B cell (primary cell): Measurements from ENCODE around the gene HNRNPAB. TPM values are rescaled to one million over a fixed set of nuclear protein-coding genes. Genes with fewer than 3 reads are reported as not detected.

Experiments
- ATAC-seq: fragments of 200-7000 bp; cut with Tn5 transposase; one replicate; pipeline ENCODE4 v1.10.0; 2021; ENCODE audit warnings: low read depth, mild to moderate bottlenecking, moderate number of reproducible peaks, moderate library complexity
- CTCF ChIA-PET: fragments of 350-600 bp; sonication (Branson Sonifier 250); formaldehyde crosslinking; loops from one replicate; lab custom pipeline; 2021; ENCODE audit warnings: antibody characterized with exemption, inconsistent platforms; lab: Charles Lee
- POLR2A ChIA-PET: fragments of 350-600 bp; sonication (Branson Sonifier 250); formaldehyde crosslinking; loops from one replicate; lab custom pipeline; 2021; ENCODE audit warnings: antibody characterized with exemption; lab: Charles Lee
- DNase-seq: peaks from one replicate; pipeline ENCODE4 v3.0.0; 2013
- H2AFZ ChIP-seq: 2 replicates; pipeline ENCODE4 v1.6.1; 2012; ENCODE audit warnings: mild to moderate bottlenecking, low read depth, low read length; ENCODE audit not compliant: insufficient read depth, poor library complexity, severe bottlenecking
- H3K27ac ChIP-seq, 2 donors: 1 replicate in 1 of 2; 2 replicates in 1 of 2; pipeline ENCODE4 v1.5.1; 2012 to 2013; ENCODE audit warnings: low read length in 2 of 2, mild to moderate bottlenecking in 2 of 2, moderate library complexity in 1 of 2
- H3K27me3 ChIP-seq, 4 experiments: fragments of 200-600 bp in 1 of 4; sonication (generic) in 1 of 4; replicated peaks in 1 of 4; 1 replicate in 2 of 4; 2 replicates in 2 of 4; pipeline versions ENCODE4 v1.6.1 to v1.7.0; 2013 to 2016; ENCODE audit warnings: low read length in 3 of 4, mild to moderate bottlenecking in 2 of 4, mixed read lengths in 1 of 4, moderate library complexity in 1 of 4; ENCODE audit not compliant: insufficient read depth in 4 of 4, control insufficient read depth in 3 of 4; ENCODE audit errors: control extremely low read depth in 1 of 4
- H3K36me3 ChIP-seq, 2 experiments: replicated peaks in 1 of 2; 1 replicate in 1 of 2; 2 replicates in 1 of 2; pipeline versions ENCODE4 v1.6.1 to v1.7.1; 2013; ENCODE audit warnings: low read length in 1 of 2; ENCODE audit not compliant: insufficient read depth in 2 of 2, control insufficient read depth in 1 of 2; ENCODE audit errors: control extremely low read depth in 1 of 2, extremely low read depth in 1 of 2
- H3K4me1 ChIP-seq, 2 donors: fragments of 200-600 bp in 1 of 2; sonication (generic) in 1 of 2; 1 replicate in 1 of 2; 2 replicates in 1 of 2; pipeline versions ENCODE4 v1.5.1 to v1.6.1; 2013 to 2017; ENCODE audit warnings: low read length in 2 of 2; ENCODE audit not compliant: control insufficient read depth in 2 of 2, insufficient read depth in 2 of 2
- H3K4me2 ChIP-seq: replicated peaks from 2 replicates; pipeline ENCODE3; 2012; ENCODE audit warnings: mild to moderate bottlenecking, low read depth, low read length; ENCODE audit not compliant: poor library complexity, severe bottlenecking
- H3K4me3 ChIP-seq, 5 experiments: fragments of 200-600 bp in 1 of 5; sonication (generic) in 1 of 5; 1 replicate in 3 of 5; 2 replicates in 2 of 5; pipeline versions ENCODE4 v1.5.1 to v1.7.0; 2011 to 2016; ENCODE audit warnings: low read length in 4 of 5, mild to moderate bottlenecking in 4 of 5, low read depth in 2 of 5, control low read depth in 1 of 5, moderate library complexity in 1 of 5; ENCODE audit not compliant: insufficient read depth in 1 of 5; ENCODE audit errors: control extremely low read depth in 1 of 5, extremely low read depth in 1 of 5
- H3K79me2 ChIP-seq: fragments of 200-600 bp; sonication (generic); one replicate; pipeline ENCODE4 v1.6.0; 2016; ENCODE audit warnings: low read length; ENCODE audit not compliant: control insufficient read depth, insufficient read depth
- H3K9ac ChIP-seq: fragments of 200-600 bp; sonication (generic); 2 replicates; pipeline ENCODE4 v1.6.1; 2017; ENCODE audit warnings: mild to moderate bottlenecking, low read length, moderate library complexity
- H3K9me3 ChIP-seq, 3 donors: one replicate each; pipeline versions ENCODE4 v1.6.1 to v1.7.1; 2013; ENCODE audit warnings: low read length in 2 of 3; ENCODE audit not compliant: control insufficient read depth in 2 of 3, insufficient read depth in 1 of 3; ENCODE audit errors: control extremely low read depth in 1 of 3
- H4K20me1 ChIP-seq: 2 replicates; pipeline ENCODE4 v1.6.0; 2012; ENCODE audit warnings: mild to moderate bottlenecking, low read length; ENCODE audit not compliant: insufficient read depth, control insufficient read depth, poor library complexity, severe bottlenecking
- H3K27ac Mint-ChIP-seq: one replicate; pipeline ENCODE4 v1.8.0; 2021; ENCODE audit warnings: mixed read lengths
- H3K27me3 Mint-ChIP-seq: one replicate; pipeline ENCODE4 v1.8.0; 2021; ENCODE audit warnings: mixed read lengths
- H3K4me1 Mint-ChIP-seq: one replicate; pipeline ENCODE4 v1.8.0; 2021; ENCODE audit warnings: mixed read lengths
- H3K4me3 Mint-ChIP-seq: one replicate; pipeline ENCODE4 v1.8.0; 2021; ENCODE audit warnings: mixed read lengths
- H3K9me3 Mint-ChIP-seq: one replicate; pipeline ENCODE4 v1.8.0; 2022; ENCODE audit warnings: mixed read lengths; ENCODE audit not compliant: insufficient read depth
- CTCF ChIP-seq: fragments of 200-600 bp; IDR thresholded peaks from one replicate; pipeline ENCODE4 v1.8.0; 2022; ENCODE audit warnings: antibody characterized with exemption, mild to moderate bottlenecking
- EZH2 ChIP-seq: IDR thresholded peaks from 2 replicates; pipeline ENCODE4 v1.6.1; 2012; ENCODE audit warnings: borderline replicate concordance, low read depth, mild to moderate bottlenecking, moderate library complexity, low read length; ENCODE audit not compliant: insufficient read depth, poor library complexity, severe bottlenecking
- WGBS: methylation state at CpG from one replicate; pipeline ENCODE4 v1.1.5; 2013; ENCODE audit warnings: missing lambda C conversion rate; ENCODE audit not compliant: insufficient coverage; 5-methylcytosine and 5-hydroxymethylcytosine counted together
- intact Hi-C: fragments of 100-400 bp; cut with micrococcal nuclease; formaldehyde crosslinking; loops from one replicate; pipeline ENCODE4 v1.10.0; 2022
- polyA plus RNA-seq: library from polyadenylated mRNA; depleted of rRNA; stranded (reverse); fragments of >200 nt; gene quantifications from 2 replicates; pipeline ENCODE4 v1.2.3, GENCODE V29; 2012
- total RNA-seq, 2 donors: library from RNA; stranded (reverse); fragments of 120-200 nt in 1 of 2; gene quantifications; 1 replicate in 1 of 2; 2 replicates in 1 of 2; pipeline versions ENCODE4 v1.2.3 to v1.2.4, GENCODE V29; 2013 to 2022

The HNRNPAB gene
- total and polyA plus RNA-seq, 2 donors (not counting 1 experiment from before 2014, with no cell fraction given) = 25.1 to 75.1 TPM

- no peak overlapping the region for H3K27ac ChIP-seq
- H3K79me2 ChIP-seq = peaks cover 21% of the 10 kb centered on the region
- H3K4me3 ChIP-seq = no peak overlapping the region
- POLR2A ChIA-PET = interaction anchor here (0.6 to 0.7 kb wide), 2 partner anchors 25 to 116 kb away, joined by 3 to 5 read pairs; no protein-coding TSS in a partner anchor
- CTCF ChIA-PET = interaction anchor here (0.6 to 2.7 kb wide), 16 partner anchors 9 to 1302 kb away, joined by 3 to 12 read pairs (median 4); partner anchors contain the start of genes HNRNPAB and NHP2
- TF ChIP-seq CTCF (peak; percentile 82), EZH2 (no peak)
- Mint-ChIP-seq H3K27me3 (no peaks in the 10 kb centered on the region), H3K9me3 (no peaks in the 10 kb centered on the region), H3K27ac (peak overlapping the region; percentile 6), H3K4me3 (peak overlapping the region; percentile 0), H3K4me1 (peaks cover 53% of the 10 kb centered on the region)
- peaks cover 21% of the 10 kb centered on the region for H4K20me1 ChIP-seq
- WGBS = 10% methylated on average over 8 of the region's 12 CpGs
- DNase-seq (peak; percentile 77), ATAC-seq (peak; percentile 8)
- H3K36me3 ChIP-seq = peaks cover 0 to 16% of the 10 kb centered on the region in 2 experiments
- H2AFZ ChIP-seq = peak overlapping the region; percentile 68
- H3K9ac ChIP-seq = no peak overlapping the region
- peaks cover 41 to 64% of the 10 kb centered on the region in 2 donors for H3K4me1 ChIP-seq
- no peak overlapping the region for H3K4me2 ChIP-seq
- no peaks in the 10 kb centered on the region for H3K27me3 ChIP-seq
- intact Hi-C loops = loop anchor here (10.0 kb wide), 1 partner anchor 390 kb away; the partner anchor contains the start of gene CLK4
- H3K9me3 ChIP-seq = no peaks in the 10 kb centered on the region
Observed at GRCh38 chr5:178234750-178235587, 30.6 kb downstream of the HNRNPAB start.

- H3K27ac ChIP-seq = no peak overlapping the region
- no peak for DNase-seq
- Mint-ChIP-seq H3K27ac (peak overlapping the region; percentile 61), H3K4me3 (no peak overlapping the region), H3K27me3 (no peaks in the 10 kb centered on the region), H3K9me3 (no peaks in the 10 kb centered on the region), H3K4me1 (peaks cover 52% of the 10 kb centered on the region)
- no peak overlapping the region for H3K9ac ChIP-seq
- H3K27me3 ChIP-seq = no peaks in the 10 kb centered on the region
- peaks cover 44 to 64% of the 10 kb centered on the region in 2 donors for H3K4me1 ChIP-seq
- ChIA-PET POLR2A (interaction anchor here (0.7 kb wide), 1 partner anchor 199 kb away, joined by 6 read pairs; no protein-coding TSS in a partner anchor), CTCF (interaction anchor here (1.0 to 2.7 kb wide), 11 partner anchors 8 to 392 kb away, joined by 3 to 12 read pairs (median 4); partner anchors contain the start of genes HNRNPAB and NHP2)
- H3K9me3 ChIP-seq = no peaks in the 10 kb centered on the region
- WGBS = 93% methylated on average over 1 of the region's 3 CpGs
- no peak overlapping the region for H3K4me2 ChIP-seq
- intact Hi-C loops = loop anchor here (10.0 kb wide), 1 partner anchor 389 kb away; the partner anchor contains the start of gene CLK4
- no peak overlapping the region for H3K4me3 ChIP-seq
- peaks cover 15% of the 10 kb centered on the region for H4K20me1 ChIP-seq
- H3K36me3 ChIP-seq = peaks cover 0 to 10% of the 10 kb centered on the region in 2 experiments
- no peak for TF ChIP-seq CTCF
- TF ChIP-seq EZH2 = no peak
- no peak overlapping the region for H2AFZ ChIP-seq
- ATAC-seq = no peak
- peaks cover 15% of the 10 kb centered on the region for H3K79me2 ChIP-seq
Observed at GRCh38 chr5:178235588-178235974, 31.2 kb downstream of the HNRNPAB start.
